Mammary epithelial cell (primary cell): ENCODE data around the gene IPCEF1.

Experiments used
- CTCF ChIP-seq, 2 donors: IDR thresholded peaks in 1 of 2; conservative IDR thresholded peaks in 1 of 2; 2 replicates each; pipeline ENCODE4 v1.5.1; 2011 to 2012; ENCODE audit warnings: inconsistent platforms in 2 of 2, low read length in 2 of 2, mild to moderate bottlenecking in 2 of 2, control low read depth in 1 of 2, low read depth in 1 of 2; ENCODE audit not compliant: insufficient read depth in 1 of 2; ENCODE audit errors: extremely low read depth in 1 of 2
- EZH2 ChIP-seq: IDR thresholded peaks from 2 replicates; pipeline ENCODE4 v1.6.1; 2012; ENCODE audit warnings: low read length, inconsistent platforms, borderline replicate concordance

GRCh38 chr6:154139892-154140291 lies 216.7 kb downstream of the IPCEF1 start:
- TF ChIP-seq CTCF (conservative IDR thresholded peaks at IDR 0.05 in 1 of 2, IDR thresholded peaks at IDR 0.05 in 1 of 2; ENCODE audit: extremely low read depth in 1 of 2, insufficient read depth in 1 of 2, low read depth in 1 of 2, low read length in 2 of 2) (no peak), EZH2 (no peak)
